Measurements from ENCODE around the gene POLR2C. TPM values are rescaled to one million over a fixed set of nuclear protein-coding genes. Genes with fewer than 3 reads are reported as not detected.

POLR2C gene
- total RNA-seq, 4 donors from 2014 or later: 80.0 to 141 (median 100.0) TPM

GRCh38 chr16:57462978-57463362 is 491 bp downstream of the POLR2C start:
- peaks cover 3 to 39% (median 16%) of the 10 kb centered on the region in 3 donors for H3K4me1 ChIP-seq
- WGBS, 2 donors (ENCODE audit: low coverage in 1 of 2): 0% methylated on average over 3 of the region's 16 CpGs; no CpG with 5 or more reads in 1 of the 2 donors
- peak overlapping the region; percentile 91 to 99 for H3K4me3 ChIP-seq
- H3K27ac ChIP-seq: peak overlapping the region; percentile 76 to 92 (median 91)
- TF ChIP-seq EP300 (IDR thresholded peaks at IDR 0.05) (no peak), POLR2AphosphoS5 (IDR thresholded peaks at IDR 0.05) (no peak), POLR2A (IDR thresholded peaks at IDR 0.05) (no peak), CTCF (IDR thresholded peaks at IDR 0.05) (no peak)
- no peaks in the 10 kb centered on the region for H3K27me3 ChIP-seq
- no peaks in the 10 kb centered on the region for H3K9me3 ChIP-seq
- no peak for ATAC-seq
- peaks cover 0 to 77% of the 10 kb centered on the region in 2 donors for H3K36me3 ChIP-seq

- Histone ChIP-seq H3K27ac (no peak overlapping the region), H3K27me3 (no peaks in the 10 kb centered on the region), H3K9me3 (no peaks in the 10 kb centered on the region), H3K4me3 (no peak overlapping the region), H3K36me3 (peaks cover 0 to 77% of the 10 kb centered on the region in 2 donors), H3K4me1 (peaks cover 3 to 39% (median 16%) of the 10 kb centered on the region in 3 donors)
- TF ChIP-seq EP300 (IDR thresholded peaks at IDR 0.05): no peak
- no peak for TF ChIP-seq POLR2A (IDR thresholded peaks at IDR 0.05)
- TF ChIP-seq POLR2AphosphoS5 (IDR thresholded peaks at IDR 0.05): no peak
- TF ChIP-seq CTCF (IDR thresholded peaks at IDR 0.05): no peak
- ATAC-seq: no peak
- WGBS, 2 donors (ENCODE audit: low coverage in 1 of 2): 67 to 75% methylated on average over 1 of the region's 2 CpGs
Measured at GRCh38 chr16:57464523-57464922, 2.0 kb downstream of the POLR2C start.

DNA sequence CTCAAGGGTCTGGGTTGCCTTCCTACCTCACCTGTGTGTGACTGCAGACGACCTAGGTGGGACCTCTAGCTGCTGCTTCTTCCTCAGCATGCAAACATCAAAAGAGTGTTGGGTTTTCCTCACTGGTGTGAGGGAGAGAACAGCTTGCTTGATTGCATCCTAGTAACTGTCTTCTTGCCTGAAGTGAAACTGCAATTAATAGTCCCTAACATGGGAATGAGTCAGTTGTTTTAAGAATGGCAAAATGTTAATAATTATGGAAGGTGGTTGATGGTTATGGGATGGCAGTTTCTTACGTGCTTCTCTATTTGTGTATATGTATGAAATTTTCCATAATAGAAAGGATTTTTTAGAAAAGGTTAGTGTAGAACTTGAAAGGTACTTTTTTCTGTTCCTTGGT is 5.9 kb downstream of the POLR2C start:
- Histone ChIP-seq H3K4me1 (peaks cover 3 to 44% (median 17%) of the 10 kb centered on the region in 3 donors), H3K4me3 (no peak overlapping the region), H3K9me3 (no peaks in the 10 kb centered on the region), H3K27ac (no peak overlapping the region), H3K27me3 (no peaks in the 10 kb centered on the region), H3K36me3 (peaks cover 0 to 97% of the 10 kb centered on the region in 2 donors)
- no peak for TF ChIP-seq CTCF (IDR thresholded peaks at IDR 0.05)
- TF ChIP-seq POLR2A (IDR thresholded peaks at IDR 0.05): no peak
- TF ChIP-seq POLR2AphosphoS5 (IDR thresholded peaks at IDR 0.05): no peak
- TF ChIP-seq EP300 (IDR thresholded peaks at IDR 0.05): no peak
- ATAC-seq: no peak
- 61 to 75% methylated on average over 1 of the region's 2 CpGs for WGBS, 2 donors (ENCODE audit: low coverage in 1 of 2)

DNA sequence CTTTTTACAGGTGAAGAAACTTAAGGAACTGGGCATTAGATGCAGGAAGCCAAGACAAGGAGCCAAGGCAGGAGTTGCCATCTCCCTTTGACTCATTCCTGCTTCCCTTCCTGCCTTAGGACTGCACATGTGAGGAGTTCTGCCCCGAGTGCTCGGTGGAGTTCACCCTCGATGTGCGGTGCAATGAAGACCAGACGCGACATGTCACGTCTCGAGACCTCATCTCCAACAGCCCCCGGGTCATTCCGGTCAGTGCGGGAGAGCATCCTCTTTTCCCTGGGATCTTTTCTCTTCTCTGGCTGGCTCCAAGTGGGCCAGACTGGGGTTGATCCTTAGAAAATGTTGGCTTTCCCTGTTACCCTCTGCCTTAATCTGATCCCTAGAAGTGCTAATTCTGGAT is 6.6 kb downstream of the POLR2C start:
- H3K4me3 ChIP-seq: no peak overlapping the region
- TF ChIP-seq CTCF (IDR thresholded peaks at IDR 0.05): no peak
- no peak for TF ChIP-seq POLR2AphosphoS5 (IDR thresholded peaks at IDR 0.05)
- TF ChIP-seq POLR2A (IDR thresholded peaks at IDR 0.05): no peak
- no peak for TF ChIP-seq EP300 (IDR thresholded peaks at IDR 0.05)
- H3K27me3 ChIP-seq: no peaks in the 10 kb centered on the region
- ATAC-seq: no peak
- 78 to 86% methylated on average over 6 to 9 of the region's 11 CpGs for WGBS, 2 donors (ENCODE audit: low coverage in 1 of 2)
- H3K27ac ChIP-seq: no peak overlapping the region
- H3K9me3 ChIP-seq: no peaks in the 10 kb centered on the region
- H3K4me1 ChIP-seq: peaks cover 0 to 37% (median 11%) of the 10 kb centered on the region in 3 donors
- peaks cover 0 to 100% of the 10 kb centered on the region in 2 donors for H3K36me3 ChIP-seq

GRCh38 chr16:57469917-57470470 is 7.5 kb downstream of the POLR2C start:
- 42 to 80% methylated on average over 2 to 4 of the region's 9 CpGs for WGBS, 2 donors (ENCODE audit: low coverage in 1 of 2)
- Histone ChIP-seq H3K27me3 (no peaks in the 10 kb centered on the region), H3K27ac (peak overlapping the region in 2 of 4 donors; percentile 23 to 27), H3K36me3 (peaks cover 0 to 100% of the 10 kb centered on the region in 2 donors), H3K9me3 (no peaks in the 10 kb centered on the region), H3K4me1 (peaks cover 0 to 27% (median 6%) of the 10 kb centered on the region in 3 donors), H3K4me3 (no peak overlapping the region)
- no peak for ATAC-seq
- TF ChIP-seq POLR2A (IDR thresholded peaks at IDR 0.05): no peak
- no peak for TF ChIP-seq CTCF (IDR thresholded peaks at IDR 0.05)
- no peak for TF ChIP-seq POLR2AphosphoS5 (IDR thresholded peaks at IDR 0.05)
- TF ChIP-seq EP300 (IDR thresholded peaks at IDR 0.05): no peak

All from gastroesophageal sphincter (tissue), 4 donors.